ENCODE measurements around the gene EIF1B.
"Not testable (repeated sequence)": the region's sequence is repeated elsewhere in the genome, so short reads cannot be mapped to it uniquely, and the experiment has no call there.

EIF1B gene

DNA sequence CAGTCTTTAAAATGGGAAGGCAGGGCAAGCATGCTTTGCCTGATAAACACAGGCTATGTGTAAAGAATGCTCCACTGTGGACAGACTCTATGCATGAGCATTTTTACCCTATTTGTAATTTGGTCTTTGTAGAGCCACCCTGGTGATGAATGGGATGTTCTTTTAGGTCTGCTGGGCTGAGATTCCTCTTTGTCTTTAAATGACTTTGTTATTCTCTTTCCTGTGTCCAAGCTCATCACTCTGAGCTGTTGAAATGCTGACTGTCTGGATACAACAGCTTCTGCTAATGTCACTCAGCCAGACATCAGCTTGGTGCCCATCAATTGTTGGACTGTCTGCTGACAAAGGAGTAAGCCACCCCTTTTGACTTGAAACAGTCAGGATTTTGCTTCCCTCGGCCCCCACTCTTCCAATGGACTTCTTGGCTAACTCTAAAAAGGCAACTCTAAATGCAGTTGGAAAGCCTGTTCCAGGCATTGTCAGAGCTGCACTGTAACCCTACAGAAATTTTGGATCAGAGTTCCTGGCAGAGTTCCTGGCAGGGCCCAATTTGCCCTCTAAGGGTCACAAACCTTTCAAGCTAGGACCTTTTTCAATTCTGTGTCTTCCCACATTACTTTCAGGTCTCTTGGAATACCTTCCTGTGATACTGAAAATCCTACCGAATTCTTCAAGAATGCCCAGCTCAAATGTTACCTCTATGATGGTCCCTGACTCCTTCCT lies 40.5 kb upstream of the EIF1B start:
- H3K4me3 ChIP-seq (ENCODE audit: low read depth, low read length), result no peak overlapping the region
- DNase-seq (ENCODE audit: low read depth), result no peak
- TF ChIP-seq, protein P1, sequence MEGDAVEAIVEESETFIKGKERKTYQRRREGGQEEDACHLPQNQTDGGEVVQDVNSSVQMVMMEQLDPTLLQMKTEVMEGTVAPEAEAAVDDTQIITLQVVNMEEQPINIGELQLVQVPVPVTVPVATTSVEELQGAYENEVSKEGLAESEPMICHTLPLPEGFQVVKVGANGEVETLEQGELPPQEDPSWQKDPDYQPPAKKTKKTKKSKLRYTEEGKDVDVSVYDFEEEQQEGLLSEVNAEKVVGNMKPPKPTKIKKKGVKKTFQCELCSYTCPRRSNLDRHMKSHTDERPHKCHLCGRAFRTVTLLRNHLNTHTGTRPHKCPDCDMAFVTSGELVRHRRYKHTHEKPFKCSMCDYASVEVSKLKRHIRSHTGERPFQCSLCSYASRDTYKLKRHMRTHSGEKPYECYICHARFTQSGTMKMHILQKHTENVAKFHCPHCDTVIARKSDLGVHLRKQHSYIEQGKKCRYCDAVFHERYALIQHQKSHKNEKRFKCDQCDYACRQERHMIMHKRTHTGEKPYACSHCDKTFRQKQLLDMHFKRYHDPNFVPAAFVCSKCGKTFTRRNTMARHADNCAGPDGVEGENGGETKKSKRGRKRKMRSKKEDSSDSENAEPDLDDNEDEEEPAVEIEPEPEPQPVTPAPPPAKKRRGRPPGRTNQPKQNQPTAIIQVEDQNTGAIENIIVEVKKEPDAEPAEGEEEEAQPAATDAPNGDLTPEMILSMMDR (IDR thresholded peaks at IDR 0.05; ENCODE audit: low read depth, low read length), result no peak
- no peak for TF ChIP-seq MYC (IDR thresholded peaks at IDR 0.05; ENCODE audit: low read depth, low read length)
- TF ChIP-seq, protein P2, sequence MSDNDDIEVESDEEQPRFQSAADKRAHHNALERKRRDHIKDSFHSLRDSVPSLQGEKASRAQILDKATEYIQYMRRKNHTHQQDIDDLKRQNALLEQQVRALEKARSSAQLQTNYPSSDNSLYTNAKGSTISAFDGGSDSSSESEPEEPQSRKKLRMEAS (IDR thresholded peaks at IDR 0.05; ENCODE audit: low read depth, low read length), result no peak
- TF ChIP-seq POLR2A (IDR thresholded peaks at IDR 0.05; ENCODE audit: extremely low read depth, insufficient read length), result no peak

DNA sequence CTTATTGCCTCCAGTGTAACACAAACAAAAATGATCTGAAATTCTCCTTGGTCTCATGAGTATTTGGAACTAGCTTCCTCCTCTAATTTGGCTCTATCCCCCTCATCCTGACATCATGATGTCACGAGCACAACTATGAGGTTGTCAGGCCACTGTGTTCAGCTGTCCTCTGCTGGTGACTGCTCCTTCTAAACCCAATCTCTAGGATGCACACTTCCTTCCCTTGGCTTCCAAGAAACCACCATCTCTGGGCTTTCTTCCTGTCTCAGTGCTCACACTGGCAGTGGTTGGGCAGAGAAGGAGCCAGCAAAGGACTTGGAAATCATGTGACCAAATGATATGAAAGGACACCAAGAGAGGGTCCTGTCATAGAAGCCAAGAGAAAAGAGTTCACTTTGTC lies 30.7 kb upstream of the EIF1B start:
- DNase-seq (ENCODE audit: low read depth), result no peak
- no peak overlapping the region for H3K4me3 ChIP-seq (ENCODE audit: low read depth, low read length)
- TF ChIP-seq MYC (IDR thresholded peaks at IDR 0.05; ENCODE audit: low read depth, low read length) (no peak), POLR2A (IDR thresholded peaks at IDR 0.05; ENCODE audit: extremely low read depth, insufficient read length) (no peak)
- TF ChIP-seq, protein P2 (IDR thresholded peaks at IDR 0.05; ENCODE audit: low read depth, low read length), result no peak
- TF ChIP-seq, protein P1 (IDR thresholded peaks at IDR 0.05; ENCODE audit: low read depth, low read length), result no peak

DNA sequence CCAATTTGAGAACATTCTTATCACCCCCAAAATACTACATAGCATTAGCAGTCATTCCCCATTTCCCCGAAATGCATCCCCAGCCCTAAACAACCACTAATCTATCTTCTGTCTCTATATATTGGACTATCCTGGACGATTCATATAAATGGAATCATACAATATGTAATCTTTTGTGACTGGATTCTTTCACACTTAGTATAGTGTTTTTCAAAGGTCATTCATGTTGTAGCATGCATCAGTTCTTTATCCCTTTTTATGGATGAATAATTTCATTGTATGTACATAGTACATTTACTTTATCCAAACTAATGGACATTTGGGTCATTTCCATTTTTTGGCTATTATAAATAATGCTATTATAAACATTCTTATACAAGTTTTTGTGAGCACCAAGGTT lies 27.5 kb upstream of the EIF1B start:
- DNase-seq (ENCODE audit: low read depth), result no peak
- no peak overlapping the region for H3K4me3 ChIP-seq (ENCODE audit: low read depth, low read length)
- TF ChIP-seq, protein P2 (IDR thresholded peaks at IDR 0.05; ENCODE audit: low read depth, low read length), result no peak
- TF ChIP-seq, protein P1 (IDR thresholded peaks at IDR 0.05; ENCODE audit: low read depth, low read length), result no peak
- TF ChIP-seq MYC (IDR thresholded peaks at IDR 0.05; ENCODE audit: low read depth, low read length), result no peak
- TF ChIP-seq POLR2A (IDR thresholded peaks at IDR 0.05; ENCODE audit: extremely low read depth, insufficient read length), result no peak

DNA sequence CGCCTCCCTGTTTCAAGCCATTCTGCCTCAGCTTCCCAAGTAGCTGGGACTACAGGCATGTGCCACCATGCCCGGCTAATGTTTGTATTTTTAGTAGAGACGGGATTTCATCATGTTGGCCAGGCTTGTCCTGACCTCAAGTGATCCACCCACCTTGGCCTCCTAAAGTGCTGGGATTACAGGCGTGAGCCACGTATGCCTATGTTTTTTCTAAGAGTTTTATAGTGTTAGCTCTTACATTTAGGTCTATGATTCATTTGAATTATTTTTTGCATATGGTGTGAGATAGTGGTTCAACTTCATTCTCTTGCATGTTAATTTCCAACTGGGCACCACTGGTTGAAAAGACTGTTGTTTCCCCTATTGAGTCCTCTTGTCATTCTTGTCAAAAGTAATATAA lies 26.4 kb upstream of the EIF1B start:
- not testable (repeated sequence) for H3K4me3 ChIP-seq (ENCODE audit: low read depth, low read length); DNase-seq (ENCODE audit: low read depth)

DNA sequence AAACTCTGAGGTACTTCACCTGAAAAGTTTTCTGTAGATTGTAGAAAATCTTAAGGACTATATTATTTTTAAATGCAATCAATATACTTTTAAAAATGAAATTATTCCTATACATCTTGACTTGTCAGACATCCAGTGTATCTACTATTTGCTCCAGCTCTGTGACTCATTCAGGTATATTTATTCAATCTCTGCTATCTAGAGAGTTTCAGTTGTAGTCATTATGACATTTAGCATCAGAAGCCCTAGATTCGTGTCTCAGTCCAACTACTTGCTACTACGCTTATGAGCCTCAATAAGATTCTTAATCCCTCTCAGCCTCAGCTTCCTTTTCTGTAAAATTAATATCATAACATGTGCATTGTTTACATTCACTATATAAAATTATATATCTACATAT lies 22.3 kb upstream of the EIF1B start:
- DNase-seq (ENCODE audit: low read depth), result no peak
- TF ChIP-seq, protein P1 (IDR thresholded peaks at IDR 0.05; ENCODE audit: low read depth, low read length), result no peak
- TF ChIP-seq, protein P2 (IDR thresholded peaks at IDR 0.05; ENCODE audit: low read depth, low read length), result no peak
- TF ChIP-seq POLR2A (IDR thresholded peaks at IDR 0.05; ENCODE audit: extremely low read depth, insufficient read length), result no peak
- TF ChIP-seq MYC (IDR thresholded peaks at IDR 0.05; ENCODE audit: low read depth, low read length), result no peak
- H3K4me3 ChIP-seq (ENCODE audit: low read depth, low read length), result no peak overlapping the region

DNA sequence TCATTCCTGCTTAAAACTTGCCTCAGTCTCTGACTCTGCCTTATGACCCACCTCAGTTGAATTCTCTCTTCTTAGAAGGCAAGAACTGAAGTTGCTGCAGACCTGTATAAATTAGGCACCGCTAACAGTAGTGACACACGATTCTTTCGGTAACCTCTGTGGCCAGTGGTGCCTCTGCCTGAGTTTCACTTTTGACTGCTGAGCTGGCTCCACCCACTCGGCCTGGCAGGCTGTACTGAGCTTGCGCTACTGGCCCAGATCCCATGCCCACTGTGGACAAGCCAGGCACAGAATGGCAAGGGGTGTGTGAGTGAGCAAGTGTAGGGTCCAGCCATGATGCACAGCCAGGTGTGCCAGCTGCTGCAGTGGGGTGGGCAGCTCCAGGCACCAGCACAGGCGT lies 19.1 kb upstream of the EIF1B start:
- H3K4me3 ChIP-seq (ENCODE audit: low read depth, low read length), result no peak overlapping the region
- no peak for DNase-seq (ENCODE audit: low read depth)
- TF ChIP-seq MYC (IDR thresholded peaks at IDR 0.05; ENCODE audit: low read depth, low read length) (no peak), POLR2A (IDR thresholded peaks at IDR 0.05; ENCODE audit: extremely low read depth, insufficient read length) (no peak)
- TF ChIP-seq, protein P2 (IDR thresholded peaks at IDR 0.05; ENCODE audit: low read depth, low read length), result no peak
- TF ChIP-seq, protein P1 (IDR thresholded peaks at IDR 0.05; ENCODE audit: low read depth, low read length), result no peak
